Measurements from ENCODE around the gene GALNT18. TPM values are rescaled to one million over a fixed set of nuclear protein-coding genes. Genes with fewer than 3 reads are reported as not detected.

Gene GALNT18
- total and polyA plus RNA-seq, 2 experiments from 2014 or later, result 4.3 to 10.8 TPM

- Histone ChIP-seq H3K9me2 (ENCODE audit: insufficient read depth) (no peaks in the 10 kb centered on the region), H3K27ac (ENCODE audit: low read depth) (no peak overlapping the region), H3F3A (replicated peaks; ENCODE audit: low read depth) (no peaks in the 10 kb centered on the region), H3K27me3 (ENCODE audit: insufficient read depth) (no peaks in the 10 kb centered on the region), H3K36me3 (ENCODE audit: insufficient read depth) (no peaks in the 10 kb centered on the region), H3K79me2 (replicated peaks; ENCODE audit: insufficient read depth) (no peaks in the 10 kb centered on the region), H3K4me3 (no peak overlapping the region), H4K20me1 (replicated peaks; ENCODE audit: insufficient read depth) (no peaks in the 10 kb centered on the region), H2AFZ (no peak overlapping the region), H3K4me1 (ENCODE audit: insufficient read depth) (peaks cover 7% of the 10 kb centered on the region; the same call in 1 of the 2 replicates), H3K4me2 (no peak overlapping the region; the same call in 1 of the 2 replicates)
- peaks cover 2% of the 10 kb centered on the region for H3K27me3 Mint-ChIP-seq (ENCODE audit: insufficient read depth, low read depth, poor library complexity)
- DNase-seq (ENCODE audit: low spot score), result no peak
- H3K36me3 Mint-ChIP-seq (ENCODE audit: low read depth), result 0 out of 3 replicates have a peak, but pooled peaks cover 5% of the 10 kb centered on the region
- no peak overlapping the region for H3K4me3 Mint-ChIP-seq
- no peaks in the 10 kb centered on the region; the same call in 2 of the 3 replicates for H3K9me3 Mint-ChIP-seq
- H3K27ac Mint-ChIP-seq, result no peak overlapping the region
- H3K4me1 Mint-ChIP-seq, result peaks cover 22% of the 10 kb centered on the region
- TF ChIP-seq CREB1 (CRISPR knock-in tag; IDR thresholded peaks at IDR 0.05; ENCODE audit: low read depth), result no peak
- no peak for TF ChIP-seq NANOG (IDR thresholded peaks at IDR 0.05; ENCODE audit: borderline replicate concordance)
- no peak for TF ChIP-seq EZH2phosphoT487 (IDR thresholded peaks at IDR 0.05; ENCODE audit: unreplicated experiment)
- TF ChIP-seq, protein P1, sequence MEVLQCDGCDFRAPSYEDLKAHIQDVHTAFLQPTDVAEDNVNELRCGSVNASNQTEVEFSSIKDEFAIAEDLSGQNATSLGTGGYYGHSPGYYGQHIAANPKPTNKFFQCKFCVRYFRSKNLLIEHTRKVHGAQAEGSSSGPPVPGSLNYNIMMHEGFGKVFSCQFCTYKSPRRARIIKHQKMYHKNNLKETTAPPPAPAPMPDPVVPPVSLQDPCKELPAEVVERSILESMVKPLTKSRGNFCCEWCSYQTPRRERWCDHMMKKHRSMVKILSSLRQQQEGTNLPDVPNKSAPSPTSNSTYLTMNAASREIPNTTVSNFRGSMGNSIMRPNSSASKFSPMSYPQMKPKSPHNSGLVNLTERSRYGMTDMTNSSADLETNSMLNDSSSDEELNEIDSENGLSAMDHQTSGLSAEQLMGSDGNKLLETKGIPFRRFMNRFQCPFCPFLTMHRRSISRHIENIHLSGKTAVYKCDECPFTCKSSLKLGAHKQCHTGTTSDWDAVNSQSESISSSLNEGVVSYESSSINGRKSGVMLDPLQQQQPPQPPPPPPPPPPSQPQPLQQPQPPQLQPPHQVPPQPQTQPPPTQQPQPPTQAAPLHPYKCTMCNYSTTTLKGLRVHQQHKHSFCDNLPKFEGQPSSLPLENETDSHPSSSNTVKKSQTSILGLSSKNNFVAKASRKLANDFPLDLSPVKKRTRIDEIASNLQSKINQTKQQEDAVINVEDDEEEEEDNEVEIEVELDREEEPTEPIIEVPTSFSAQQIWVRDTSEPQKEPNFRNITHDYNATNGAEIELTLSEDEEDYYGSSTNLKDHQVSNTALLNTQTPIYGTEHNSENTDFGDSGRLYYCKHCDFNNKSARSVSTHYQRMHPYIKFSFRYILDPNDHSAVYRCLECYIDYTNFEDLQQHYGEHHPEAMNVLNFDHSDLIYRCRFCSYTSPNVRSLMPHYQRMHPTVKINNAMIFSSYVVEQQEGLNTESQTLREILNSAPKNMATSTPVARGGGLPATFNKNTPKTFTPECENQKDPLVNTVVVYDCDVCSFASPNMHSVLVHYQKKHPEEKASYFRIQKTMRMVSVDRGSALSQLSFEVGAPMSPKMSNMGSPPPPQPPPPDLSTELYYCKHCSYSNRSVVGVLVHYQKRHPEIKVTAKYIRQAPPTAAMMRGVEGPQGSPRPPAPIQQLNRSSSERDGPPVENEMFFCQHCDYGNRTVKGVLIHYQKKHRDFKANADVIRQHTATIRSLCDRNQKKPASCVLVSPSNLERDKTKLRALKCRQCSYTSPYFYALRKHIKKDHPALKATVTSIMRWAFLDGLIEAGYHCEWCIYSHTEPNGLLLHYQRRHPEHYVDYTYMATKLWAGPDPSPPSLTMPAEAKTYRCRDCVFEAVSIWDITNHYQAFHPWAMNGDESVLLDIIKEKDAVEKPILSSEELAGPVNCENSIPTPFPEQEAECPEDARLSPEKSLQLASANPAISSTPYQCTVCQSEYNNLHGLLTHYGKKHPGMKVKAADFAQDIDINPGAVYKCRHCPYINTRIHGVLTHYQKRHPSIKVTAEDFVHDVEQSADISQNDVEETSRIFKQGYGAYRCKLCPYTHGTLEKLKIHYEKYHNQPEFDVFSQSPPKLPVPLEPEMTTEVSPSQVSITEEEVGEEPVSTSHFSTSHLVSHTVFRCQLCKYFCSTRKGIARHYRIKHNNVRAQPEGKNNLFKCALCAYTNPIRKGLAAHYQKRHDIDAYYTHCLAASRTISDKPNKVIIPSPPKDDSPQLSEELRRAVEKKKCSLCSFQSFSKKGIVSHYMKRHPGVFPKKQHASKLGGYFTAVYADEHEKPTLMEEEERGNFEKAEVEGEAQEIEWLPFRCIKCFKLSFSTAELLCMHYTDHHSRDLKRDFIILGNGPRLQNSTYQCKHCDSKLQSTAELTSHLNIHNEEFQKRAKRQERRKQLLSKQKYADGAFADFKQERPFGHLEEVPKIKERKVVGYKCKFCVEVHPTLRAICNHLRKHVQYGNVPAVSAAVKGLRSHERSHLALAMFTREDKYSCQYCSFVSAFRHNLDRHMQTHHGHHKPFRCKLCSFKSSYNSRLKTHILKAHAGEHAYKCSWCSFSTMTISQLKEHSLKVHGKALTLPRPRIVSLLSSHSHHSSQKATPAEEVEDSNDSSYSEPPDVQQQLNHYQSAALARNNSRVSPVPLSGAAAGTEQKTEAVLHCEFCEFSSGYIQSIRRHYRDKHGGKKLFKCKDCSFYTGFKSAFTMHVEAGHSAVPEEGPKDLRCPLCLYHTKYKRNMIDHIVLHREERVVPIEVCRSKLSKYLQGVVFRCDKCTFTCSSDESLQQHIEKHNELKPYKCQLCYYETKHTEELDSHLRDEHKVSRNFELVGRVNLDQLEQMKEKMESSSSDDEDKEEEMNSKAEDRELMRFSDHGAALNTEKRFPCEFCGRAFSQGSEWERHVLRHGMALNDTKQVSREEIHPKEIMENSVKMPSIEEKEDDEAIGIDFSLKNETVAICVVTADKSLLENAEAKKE (CRISPR knock-in tag; IDR thresholded peaks at IDR 0.05), result no peak
- TF ChIP-seq ZNF331 (CRISPR knock-in tag; IDR thresholded peaks at IDR 0.05; ENCODE audit: low read depth), result no peak
- TF ChIP-seq CTCF (conservative IDR thresholded peaks at IDR 0.05; ENCODE audit: low read depth in 2 of 2), result no peak
- TF ChIP-seq EZH2 (IDR thresholded peaks at IDR 0.05; ENCODE audit: low read depth, unreplicated experiment), result no peak
- no peak for TF ChIP-seq STAT1 (IDR thresholded peaks at IDR 0.05; ENCODE audit: unreplicated experiment)
- no peak for TF ChIP-seq JUNB (IDR thresholded peaks at IDR 0.05; ENCODE audit: unreplicated experiment)
- TF ChIP-seq, protein P2, sequence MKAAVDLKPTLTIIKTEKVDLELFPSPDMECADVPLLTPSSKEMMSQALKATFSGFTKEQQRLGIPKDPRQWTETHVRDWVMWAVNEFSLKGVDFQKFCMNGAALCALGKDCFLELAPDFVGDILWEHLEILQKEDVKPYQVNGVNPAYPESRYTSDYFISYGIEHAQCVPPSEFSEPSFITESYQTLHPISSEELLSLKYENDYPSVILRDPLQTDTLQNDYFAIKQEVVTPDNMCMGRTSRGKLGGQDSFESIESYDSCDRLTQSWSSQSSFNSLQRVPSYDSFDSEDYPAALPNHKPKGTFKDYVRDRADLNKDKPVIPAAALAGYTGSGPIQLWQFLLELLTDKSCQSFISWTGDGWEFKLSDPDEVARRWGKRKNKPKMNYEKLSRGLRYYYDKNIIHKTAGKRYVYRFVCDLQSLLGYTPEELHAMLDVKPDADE (IDR thresholded peaks at IDR 0.05), result no peak
- no peak for TF ChIP-seq REST (IDR thresholded peaks at IDR 0.05; ENCODE audit: unreplicated experiment)
- TF ChIP-seq ZNF114 (CRISPR knock-in tag; IDR thresholded peaks at IDR 0.05), result no peak
- no peak for ATAC-seq
These were observed 251.4 kb downstream of the GALNT18 start for GRCh38 chr11:11370255-11370961.
